HEK293 (cell line): ENCODE measurements around the gene CA10.

Source experiments
- CTCF ChIP-seq: fragments of 450-650 bp; formaldehyde crosslinking; IDR thresholded peaks from 2 replicates; pipeline ENCODE4 v1.5.1; 2016; ENCODE audit warnings: missing biosample characterization, missing genetic modification characterization
- ELK4 ChIP-seq: IDR thresholded peaks from 2 replicates; pipeline ENCODE4 v1.6.1; 2011; ENCODE audit warnings: mild to moderate bottlenecking, low read depth, low read length, borderline replicate concordance
- HIC1 ChIP-seq: fragments of 450-650 bp; formaldehyde crosslinking; IDR thresholded peaks from 2 replicates; pipeline ENCODE4 v1.5.1; 2016; ENCODE audit warnings: missing biosample characterization, missing genetic modification characterization
- KLF16 ChIP-seq: fragments of 450-650 bp; formaldehyde crosslinking; IDR thresholded peaks from 2 replicates; pipeline ENCODE4 v1.5.1; 2017; ENCODE audit warnings: missing biosample characterization, missing genetic modification characterization
- RBAK ChIP-seq: fragments of 450-650 bp; formaldehyde crosslinking; IDR thresholded peaks from 2 replicates; pipeline ENCODE4 v1.5.1; 2016; ENCODE audit warnings: missing biosample characterization, missing genetic modification characterization
- REST ChIP-seq: fragments of 450-650 bp; formaldehyde crosslinking; IDR thresholded peaks from 2 replicates; pipeline ENCODE4 v1.5.1; 2016; ENCODE audit warnings: missing biosample characterization, missing genetic modification characterization
- ZBTB11 ChIP-seq: fragments of 450-650 bp; formaldehyde crosslinking; conservative IDR thresholded peaks from 2 replicates; pipeline ENCODE4 v1.5.1; 2016; ENCODE audit warnings: low read depth, missing biosample characterization, missing genetic modification characterization
- ZBTB20 ChIP-seq: fragments of 450-650 bp; formaldehyde crosslinking; IDR thresholded peaks from 2 replicates; pipeline ENCODE4 v1.5.1; 2016; ENCODE audit warnings: missing biosample characterization, missing genetic modification characterization
- ZNF266 ChIP-seq: fragments of 450-650 bp; formaldehyde crosslinking; IDR thresholded peaks from 2 replicates; pipeline ENCODE4 v1.5.1; 2016; ENCODE audit warnings: missing biosample characterization, missing genetic modification characterization, low read depth
- ZNF449 ChIP-seq: fragments of 450-650 bp; formaldehyde crosslinking; IDR thresholded peaks from 2 replicates; pipeline ENCODE4 v1.5.1; 2017; ENCODE audit warnings: missing biosample characterization, mild to moderate bottlenecking, missing genetic modification characterization, moderate library complexity
- ZNF558 ChIP-seq: fragments of 450-650 bp; formaldehyde crosslinking; IDR thresholded peaks from 2 replicates; pipeline ENCODE4 v1.5.1; 2016; ENCODE audit warnings: missing biosample characterization, missing genetic modification characterization
- ZNF596 ChIP-seq: fragments of 450-650 bp; IDR thresholded peaks from 2 replicates; pipeline ENCODE4 v1.5.0; 2018; ENCODE audit warnings: missing biosample characterization, mild to moderate bottlenecking, missing genetic modification characterization, moderate library complexity
- ZNF792 ChIP-seq: fragments of 450-650 bp; formaldehyde crosslinking; IDR thresholded peaks from 2 replicates; pipeline ENCODE4 v1.5.1; 2016; ENCODE audit warnings: missing biosample characterization, missing genetic modification characterization

GRCh38 chr17:52011064-52011463, 147.4 kb downstream of the CA10 start:
- TF ChIP-seq ZNF266 (tag by site-specific recombination) = no peak
- no peak for TF ChIP-seq ZBTB11 (tag by site-specific recombination)
- TF ChIP-seq REST = no peak
- TF ChIP-seq ELK4 = no peak
- no peak for TF ChIP-seq ZNF792 (tag by site-specific recombination)
- TF ChIP-seq KLF16 = no peak
- no peak for TF ChIP-seq HIC1 (tag by site-specific recombination)
- TF ChIP-seq ZNF558 (tag by site-specific recombination) = no peak
- no peak for TF ChIP-seq RBAK
- no peak for TF ChIP-seq ZNF449 (tag by site-specific recombination)
- TF ChIP-seq ZNF596 (tag by site-specific recombination) = no peak
- no peak for TF ChIP-seq ZBTB20
- TF ChIP-seq CTCF = no peak
